HEK293 (cell line): ENCODE data around the gene INKA2.

Experiments used
- CTCF ChIA-PET: fragments of 350-600 bp; formaldehyde crosslinking; extraction: SDS; loops from one replicate; lab custom pipeline; 2021; ENCODE audit warnings: antibody characterized with exemption; lab: Yijun Ruan, JAX
- POLR2A ChIA-PET: fragments of 300-600 bp; formaldehyde crosslinking; extraction: SDS; loops from one replicate; lab custom pipeline; 2020; ENCODE audit warnings: antibody characterized with exemption, inconsistent platforms; lab: Yijun Ruan, JAX
- H3K27ac ChIP-seq: fragments of 200-500 bp; sonication (Bioruptor generic); 2 replicates; pipeline ENCODE4 v1.5.1; 2014; ENCODE audit warnings: low read depth, low read length, control low read depth, inconsistent platforms; ENCODE audit errors: extremely low read depth
- H3K36me3 ChIP-seq, 2 experiments: fragments of 200-500 bp in 1 of 2; sonication (Bioruptor generic) in 1 of 2; 1 replicate in 1 of 2; 2 replicates in 1 of 2; pipeline ENCODE4 v1.5.1; 2014 to 2017; ENCODE audit warnings: inconsistent platforms in 2 of 2, low read length in 2 of 2; ENCODE audit not compliant: control insufficient read depth in 2 of 2, insufficient read depth in 1 of 2
- H3K4me1 ChIP-seq: fragments of 200-500 bp; sonication (Bioruptor generic); 2 replicates; pipeline ENCODE4 v1.5.1; 2014; ENCODE audit warnings: mild to moderate bottlenecking, low read length, inconsistent platforms; ENCODE audit not compliant: control insufficient read depth, insufficient read depth
- H3K4me3 ChIP-seq: 2 replicates; pipeline ENCODE4 v1.5.1; 2011; ENCODE audit warnings: low read depth, mild to moderate bottlenecking, control low read depth, low read length, moderate library complexity
- H3K9me3 ChIP-seq: fragments of 200-500 bp; sonication (Bioruptor generic); 2 replicates; pipeline ENCODE4 v1.5.1; 2014; ENCODE audit warnings: low read depth, low read length, inconsistent platforms; ENCODE audit not compliant: control insufficient read depth, insufficient read depth
- KLF8 ChIP-seq: fragments of 450-650 bp; formaldehyde crosslinking; IDR thresholded peaks from 2 replicates; pipeline ENCODE4 v1.5.1; 2016; ENCODE audit warnings: missing biosample characterization, missing genetic modification characterization
- OVOL3 ChIP-seq: fragments of 450-650 bp; formaldehyde crosslinking; IDR thresholded peaks from 2 replicates; pipeline ENCODE4 v1.5.1; 2016; ENCODE audit warnings: missing biosample characterization, missing genetic modification characterization
- YY1 ChIP-seq: fragments of 450-650 bp; formaldehyde crosslinking; IDR thresholded peaks from 2 replicates; pipeline ENCODE4 v1.5.1; 2018; ENCODE audit warnings: missing biosample characterization, missing genetic modification characterization
- ZFHX2 ChIP-seq: fragments of 450-650 bp; formaldehyde crosslinking; conservative IDR thresholded peaks from 2 replicates; pipeline ENCODE4 v1.5.1; 2016; ENCODE audit warnings: missing biosample characterization, missing genetic modification characterization
- ZFP41 ChIP-seq: fragments of 450-650 bp; formaldehyde crosslinking; IDR thresholded peaks from 2 replicates; pipeline ENCODE4 v1.5.1; 2016; ENCODE audit warnings: missing biosample characterization, missing genetic modification characterization, borderline replicate concordance
- ZNF133 ChIP-seq: fragments of 450-650 bp; formaldehyde crosslinking; IDR thresholded peaks from 2 replicates; pipeline ENCODE4 v1.5.1; 2016; ENCODE audit warnings: missing biosample characterization, missing genetic modification characterization
- ZNF155 ChIP-seq: fragments of 450-650 bp; formaldehyde crosslinking; IDR thresholded peaks from 2 replicates; pipeline ENCODE4 v1.5.1; 2016; ENCODE audit warnings: missing biosample characterization, missing genetic modification characterization
- ZNF157 ChIP-seq: fragments of 450-650 bp; formaldehyde crosslinking; IDR thresholded peaks from 2 replicates; pipeline ENCODE4 v1.5.1; 2016; ENCODE audit warnings: missing biosample characterization, missing genetic modification characterization
- ZNF302 ChIP-seq: fragments of 450-650 bp; formaldehyde crosslinking; IDR thresholded peaks from 2 replicates; pipeline ENCODE4 v1.5.1; 2016; ENCODE audit warnings: missing biosample characterization, missing genetic modification characterization, low read depth
- ZNF366 ChIP-seq: fragments of 450-650 bp; formaldehyde crosslinking; conservative IDR thresholded peaks from 2 replicates; pipeline ENCODE4 v1.5.1; 2016; ENCODE audit warnings: missing biosample characterization, missing genetic modification characterization
- ZNF48 ChIP-seq: fragments of 450-650 bp; formaldehyde crosslinking; IDR thresholded peaks from 2 replicates; pipeline ENCODE4 v1.5.1; 2016; ENCODE audit warnings: missing biosample characterization, missing genetic modification characterization
- ZNF514 ChIP-seq: fragments of 450-650 bp; formaldehyde crosslinking; IDR thresholded peaks from 2 replicates; pipeline ENCODE4 v1.5.1; 2016; ENCODE audit warnings: missing biosample characterization, missing genetic modification characterization
- ZNF596 ChIP-seq: fragments of 450-650 bp; IDR thresholded peaks from 2 replicates; pipeline ENCODE4 v1.5.0; 2018; ENCODE audit warnings: missing biosample characterization, mild to moderate bottlenecking, missing genetic modification characterization, moderate library complexity
- ZNF785 ChIP-seq: fragments of 450-650 bp; formaldehyde crosslinking; IDR thresholded peaks from 2 replicates; pipeline ENCODE4 v1.5.1; 2016; ENCODE audit warnings: missing biosample characterization, missing genetic modification characterization
- ZNF791 ChIP-seq: fragments of 450-650 bp; formaldehyde crosslinking; IDR thresholded peaks from 2 replicates; pipeline ENCODE4 v1.5.1; 2016; ENCODE audit warnings: missing biosample characterization, missing genetic modification characterization
- ZSCAN16 ChIP-seq: fragments of 450-650 bp; formaldehyde crosslinking; IDR thresholded peaks from 2 replicates; pipeline ENCODE4 v1.5.1; 2016; ENCODE audit warnings: missing biosample characterization, missing genetic modification characterization
- TF ChIP-seq, protein P1 (sequence below): fragments of 450-650 bp; formaldehyde crosslinking; IDR thresholded peaks from 2 replicates; pipeline ENCODE4 v1.5.1; 2016; ENCODE audit warnings: missing biosample characterization, missing genetic modification characterization, borderline replicate concordance
- TF ChIP-seq, protein P2 (sequence below): fragments of 450-650 bp; formaldehyde crosslinking; IDR thresholded peaks from 2 replicates; pipeline ENCODE4 v1.5.1; 2016; ENCODE audit warnings: missing biosample characterization, missing genetic modification characterization
- TF ChIP-seq, protein P3 (sequence below): fragments of 450-650 bp; formaldehyde crosslinking; IDR thresholded peaks from 2 replicates; pipeline ENCODE4 v1.5.1; 2016; ENCODE audit warnings: missing biosample characterization, missing genetic modification characterization
- TF ChIP-seq, protein P4 (sequence below): fragments of 450-650 bp; formaldehyde crosslinking; IDR thresholded peaks from 2 replicates; pipeline ENCODE4 v1.5.1; 2016; ENCODE audit warnings: missing biosample characterization, missing genetic modification characterization
- TF ChIP-seq, protein P5 (sequence below): fragments of 450-650 bp; formaldehyde crosslinking; IDR thresholded peaks from 2 replicates; pipeline ENCODE4 v1.5.1; 2016; ENCODE audit warnings: missing biosample characterization, missing genetic modification characterization
- TF ChIP-seq, protein P6 (sequence below): fragments of 450-650 bp; formaldehyde crosslinking; IDR thresholded peaks from 2 replicates; pipeline ENCODE4 v1.5.1; 2017; ENCODE audit warnings: missing biosample characterization, missing genetic modification characterization

The INKA2 gene

DNA sequence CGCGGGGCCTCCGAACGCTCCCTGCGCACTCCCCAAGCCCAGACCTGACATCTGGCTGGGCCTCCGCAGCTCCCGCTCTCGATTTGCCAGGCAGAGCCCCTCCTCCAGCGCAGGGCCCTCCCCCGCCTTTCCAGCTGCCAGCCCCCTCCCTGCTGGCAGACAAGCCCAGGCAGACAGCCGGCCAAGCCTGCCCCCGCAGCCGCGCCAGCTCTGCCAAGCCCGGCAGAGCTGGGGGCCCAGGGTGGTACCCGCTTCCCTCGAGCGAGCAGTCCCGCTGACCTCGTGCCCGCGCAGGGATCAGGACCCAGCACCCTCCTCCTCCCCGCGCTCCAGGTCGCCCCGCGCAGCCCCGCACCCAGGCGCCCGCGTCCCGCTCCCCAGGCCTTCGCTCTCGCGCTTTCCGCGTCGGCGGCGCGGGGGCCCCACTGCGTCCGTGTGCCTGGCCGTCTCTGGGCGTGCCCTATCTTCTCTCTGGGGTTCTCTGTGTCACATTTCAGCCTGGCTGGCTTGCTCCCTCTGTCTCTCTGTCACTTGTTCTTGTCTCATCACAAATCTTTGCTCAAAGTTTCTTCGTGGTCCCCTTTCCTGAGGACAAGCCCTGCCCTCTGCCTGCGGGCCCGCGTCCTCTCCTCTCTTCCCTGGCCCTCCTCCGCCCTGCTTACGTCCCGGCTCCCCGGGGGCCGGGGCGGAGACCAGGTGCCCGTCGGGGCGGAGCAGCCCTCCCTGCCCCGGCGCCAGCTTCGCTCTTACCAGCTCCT, 580 bp downstream of the INKA2 start (continued):
- no peak for TF ChIP-seq ZNF155 (tag by site-specific recombination)
- TF ChIP-seq, all 188 proteins: peak for 47

DNA sequence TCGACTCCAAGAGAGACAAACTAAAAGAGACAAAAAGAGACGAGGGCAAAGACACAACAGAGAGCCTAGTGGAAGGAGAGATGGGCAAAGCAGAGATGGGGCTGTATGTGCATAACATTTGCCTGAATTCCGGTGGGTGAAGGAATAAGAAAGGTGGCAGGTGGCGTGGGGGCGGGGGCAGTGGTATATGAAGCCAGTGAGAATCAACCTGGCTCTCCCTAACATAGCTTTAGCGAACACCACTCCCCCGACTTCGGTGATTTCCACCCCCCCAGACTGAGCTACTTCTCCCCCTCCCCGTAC, 1.1 kb downstream of the INKA2 start:
- peak overlapping the region; percentile 57 for H3K4me3 ChIP-seq
- peak overlapping the region; percentile 92; the same call in 1 of the 2 replicates for H3K27ac ChIP-seq
- CTCF ChIA-PET, result interaction anchor here (1.2 to 6.0 kb wide), 4 partner anchors 9 to 258 kb away, joined by 9 to 44 read pairs (median 22); no protein-coding TSS in a partner anchor
- POLR2A ChIA-PET, result interaction anchor here (0.6 to 2.3 kb wide), 5 partner anchors 10 to 119 kb away, joined by 3 to 13 read pairs (median 7); partner anchors contain the start of genes DDX20 and RAP1A
- H3K36me3 ChIP-seq, result no peaks in the 10 kb centered on the region
- H3K9me3 ChIP-seq, result no peaks in the 10 kb centered on the region
- peaks cover 21% of the 10 kb centered on the region for H3K4me1 ChIP-seq
- TF ChIP-seq ZNF157 (tag by site-specific recombination) (no peak), ZNF366 (tag by site-specific recombination) (0 out of 2 replicates have a peak, but pooled peaks have one; percentile 10), OVOL3 (tag by site-specific recombination) (no peak), ZNF514 (tag by site-specific recombination) (no peak), ZSCAN16 (no peak), ZNF785 (tag by site-specific recombination) (no peak), ZNF302 (tag by site-specific recombination) (no peak), ZFP41 (no peak), ZNF791 (tag by site-specific recombination) (no peak), ZFHX2 (tag by site-specific recombination) (no peak), ZNF596 (tag by site-specific recombination) (no peak), KLF8 (tag by site-specific recombination) (peak; percentile 71), ZNF48 (tag by site-specific recombination) (no peak), YY1 (tag by site-specific recombination) (no peak), ZNF133 (no peak)
- TF ChIP-seq, protein P1, sequence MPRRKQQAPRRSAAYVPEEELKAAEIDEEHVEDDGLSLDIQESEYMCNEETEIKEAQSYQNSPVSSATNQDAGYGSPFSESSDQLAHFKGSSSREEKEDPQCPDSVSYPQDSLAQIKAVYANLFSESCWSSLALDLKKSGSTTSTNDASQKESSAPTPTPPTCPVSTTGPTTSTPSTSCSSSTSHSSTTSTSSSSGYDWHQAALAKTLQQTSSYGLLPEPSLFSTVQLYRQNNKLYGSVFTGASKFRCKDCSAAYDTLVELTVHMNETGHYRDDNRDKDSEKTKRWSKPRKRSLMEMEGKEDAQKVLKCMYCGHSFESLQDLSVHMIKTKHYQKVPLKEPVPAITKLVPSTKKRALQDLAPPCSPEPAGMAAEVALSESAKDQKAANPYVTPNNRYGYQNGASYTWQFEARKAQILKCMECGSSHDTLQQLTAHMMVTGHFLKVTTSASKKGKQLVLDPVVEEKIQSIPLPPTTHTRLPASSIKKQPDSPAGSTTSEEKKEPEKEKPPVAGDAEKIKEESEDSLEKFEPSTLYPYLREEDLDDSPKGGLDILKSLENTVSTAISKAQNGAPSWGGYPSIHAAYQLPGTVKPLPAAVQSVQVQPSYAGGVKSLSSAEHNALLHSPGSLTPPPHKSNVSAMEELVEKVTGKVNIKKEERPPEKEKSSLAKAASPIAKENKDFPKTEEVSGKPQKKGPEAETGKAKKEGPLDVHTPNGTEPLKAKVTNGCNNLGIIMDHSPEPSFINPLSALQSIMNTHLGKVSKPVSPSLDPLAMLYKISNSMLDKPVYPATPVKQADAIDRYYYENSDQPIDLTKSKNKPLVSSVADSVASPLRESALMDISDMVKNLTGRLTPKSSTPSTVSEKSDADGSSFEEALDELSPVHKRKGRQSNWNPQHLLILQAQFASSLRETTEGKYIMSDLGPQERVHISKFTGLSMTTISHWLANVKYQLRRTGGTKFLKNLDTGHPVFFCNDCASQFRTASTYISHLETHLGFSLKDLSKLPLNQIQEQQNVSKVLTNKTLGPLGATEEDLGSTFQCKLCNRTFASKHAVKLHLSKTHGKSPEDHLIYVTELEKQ, result no peak
- TF ChIP-seq, protein P2, sequence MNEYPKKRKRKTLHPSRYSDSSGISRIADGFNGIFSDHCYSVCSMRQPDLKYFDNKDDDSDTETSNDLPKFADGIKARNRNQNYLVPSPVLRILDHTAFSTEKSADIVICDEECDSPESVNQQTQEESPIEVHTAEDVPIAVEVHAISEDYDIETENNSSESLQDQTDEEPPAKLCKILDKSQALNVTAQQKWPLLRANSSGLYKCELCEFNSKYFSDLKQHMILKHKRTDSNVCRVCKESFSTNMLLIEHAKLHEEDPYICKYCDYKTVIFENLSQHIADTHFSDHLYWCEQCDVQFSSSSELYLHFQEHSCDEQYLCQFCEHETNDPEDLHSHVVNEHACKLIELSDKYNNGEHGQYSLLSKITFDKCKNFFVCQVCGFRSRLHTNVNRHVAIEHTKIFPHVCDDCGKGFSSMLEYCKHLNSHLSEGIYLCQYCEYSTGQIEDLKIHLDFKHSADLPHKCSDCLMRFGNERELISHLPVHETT (tag by site-specific recombination), result no peak
- TF ChIP-seq, protein P3, sequence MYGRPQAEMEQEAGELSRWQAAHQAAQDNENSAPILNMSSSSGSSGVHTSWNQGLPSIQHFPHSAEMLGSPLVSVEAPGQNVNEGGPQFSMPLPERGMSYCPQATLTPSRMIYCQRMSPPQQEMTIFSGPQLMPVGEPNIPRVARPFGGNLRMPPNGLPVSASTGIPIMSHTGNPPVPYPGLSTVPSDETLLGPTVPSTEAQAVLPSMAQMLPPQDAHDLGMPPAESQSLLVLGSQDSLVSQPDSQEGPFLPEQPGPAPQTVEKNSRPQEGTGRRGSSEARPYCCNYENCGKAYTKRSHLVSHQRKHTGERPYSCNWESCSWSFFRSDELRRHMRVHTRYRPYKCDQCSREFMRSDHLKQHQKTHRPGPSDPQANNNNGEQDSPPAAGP, result no peak
- TF ChIP-seq, protein P4, sequence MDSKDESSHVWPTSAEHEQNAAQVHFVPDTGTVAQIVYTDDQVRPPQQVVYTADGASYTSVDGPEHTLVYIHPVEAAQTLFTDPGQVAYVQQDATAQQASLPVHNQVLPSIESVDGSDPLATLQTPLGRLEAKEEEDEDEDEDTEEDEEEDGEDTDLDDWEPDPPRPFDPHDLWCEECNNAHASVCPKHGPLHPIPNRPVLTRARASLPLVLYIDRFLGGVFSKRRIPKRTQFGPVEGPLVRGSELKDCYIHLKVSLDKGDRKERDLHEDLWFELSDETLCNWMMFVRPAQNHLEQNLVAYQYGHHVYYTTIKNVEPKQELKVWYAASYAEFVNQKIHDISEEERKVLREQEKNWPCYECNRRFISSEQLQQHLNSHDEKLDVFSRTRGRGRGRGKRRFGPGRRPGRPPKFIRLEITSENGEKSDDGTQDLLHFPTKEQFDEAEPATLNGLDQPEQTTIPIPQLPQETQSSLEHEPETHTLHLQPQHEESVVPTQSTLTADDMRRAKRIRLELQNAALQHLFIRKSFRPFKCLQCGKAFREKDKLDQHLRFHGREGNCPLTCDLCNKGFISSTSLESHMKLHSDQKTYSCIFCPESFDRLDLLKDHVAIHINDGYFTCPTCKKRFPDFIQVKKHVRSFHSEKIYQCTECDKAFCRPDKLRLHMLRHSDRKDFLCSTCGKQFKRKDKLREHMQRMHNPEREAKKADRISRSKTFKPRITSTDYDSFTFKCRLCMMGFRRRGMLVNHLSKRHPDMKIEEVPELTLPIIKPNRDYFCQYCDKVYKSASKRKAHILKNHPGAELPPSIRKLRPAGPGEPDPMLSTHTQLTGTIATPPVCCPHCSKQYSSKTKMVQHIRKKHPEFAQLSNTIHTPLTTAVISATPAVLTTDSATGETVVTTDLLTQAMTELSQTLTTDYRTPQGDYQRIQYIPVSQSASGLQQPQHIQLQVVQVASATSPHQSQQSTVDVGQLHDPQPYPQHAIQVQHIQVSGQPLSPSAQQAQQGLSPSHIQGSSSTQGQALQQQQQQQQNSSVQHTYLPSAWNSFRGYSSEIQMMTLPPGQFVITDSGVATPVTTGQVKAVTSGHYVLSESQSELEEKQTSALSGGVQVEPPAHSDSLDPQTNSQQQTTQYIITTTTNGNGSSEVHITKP (tag by site-specific recombination), result peak; percentile 16; the same call in 1 of the 2 replicates
- TF ChIP-seq, protein P5, sequence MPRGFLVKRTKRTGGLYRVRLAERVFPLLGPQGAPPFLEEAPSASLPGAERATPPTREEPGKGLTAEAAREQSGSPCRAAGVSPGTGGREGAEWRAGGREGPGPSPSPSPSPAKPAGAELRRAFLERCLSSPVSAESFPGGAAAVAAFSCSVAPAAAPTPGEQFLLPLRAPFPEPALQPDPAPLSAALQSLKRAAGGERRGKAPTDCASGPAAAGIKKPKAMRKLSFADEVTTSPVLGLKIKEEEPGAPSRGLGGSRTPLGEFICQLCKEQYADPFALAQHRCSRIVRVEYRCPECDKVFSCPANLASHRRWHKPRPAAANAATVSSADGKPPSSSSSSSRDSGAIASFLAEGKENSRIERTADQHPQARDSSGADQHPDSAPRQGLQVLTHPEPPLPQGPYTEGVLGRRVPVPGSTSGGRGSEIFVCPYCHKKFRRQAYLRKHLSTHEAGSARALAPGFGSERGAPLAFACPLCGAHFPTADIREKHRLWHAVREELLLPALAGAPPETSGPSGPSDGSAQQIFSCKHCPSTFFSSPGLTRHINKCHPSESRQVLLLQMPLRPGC (tag by site-specific recombination), result no peak
- TF ChIP-seq, protein P6, sequence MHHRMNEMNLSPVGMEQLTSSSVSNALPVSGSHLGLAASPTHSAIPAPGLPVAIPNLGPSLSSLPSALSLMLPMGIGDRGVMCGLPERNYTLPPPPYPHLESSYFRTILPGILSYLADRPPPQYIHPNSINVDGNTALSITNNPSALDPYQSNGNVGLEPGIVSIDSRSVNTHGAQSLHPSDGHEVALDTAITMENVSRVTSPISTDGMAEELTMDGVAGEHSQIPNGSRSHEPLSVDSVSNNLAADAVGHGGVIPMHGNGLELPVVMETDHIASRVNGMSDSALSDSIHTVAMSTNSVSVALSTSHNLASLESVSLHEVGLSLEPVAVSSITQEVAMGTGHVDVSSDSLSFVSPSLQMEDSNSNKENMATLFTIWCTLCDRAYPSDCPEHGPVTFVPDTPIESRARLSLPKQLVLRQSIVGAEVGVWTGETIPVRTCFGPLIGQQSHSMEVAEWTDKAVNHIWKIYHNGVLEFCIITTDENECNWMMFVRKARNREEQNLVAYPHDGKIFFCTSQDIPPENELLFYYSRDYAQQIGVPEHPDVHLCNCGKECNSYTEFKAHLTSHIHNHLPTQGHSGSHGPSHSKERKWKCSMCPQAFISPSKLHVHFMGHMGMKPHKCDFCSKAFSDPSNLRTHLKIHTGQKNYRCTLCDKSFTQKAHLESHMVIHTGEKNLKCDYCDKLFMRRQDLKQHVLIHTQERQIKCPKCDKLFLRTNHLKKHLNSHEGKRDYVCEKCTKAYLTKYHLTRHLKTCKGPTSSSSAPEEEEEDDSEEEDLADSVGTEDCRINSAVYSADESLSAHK (tag by site-specific recombination), result no peak
